Neutrophil (primary cell): ENCODE data around the gene NALCN.

Experiments used
- H3K27ac ChIP-seq: fragments of 200-600 bp; sonication (generic); 2 replicates; pipeline ENCODE4 v1.5.1; 2016; ENCODE audit warnings: mild to moderate bottlenecking, moderate library complexity
- H3K27me3 ChIP-seq: fragments of 200-600 bp; sonication (generic); 2 replicates; pipeline ENCODE4 v1.6.0; 2016; ENCODE audit warnings: mild to moderate bottlenecking
- H3K36me3 ChIP-seq: fragments of 200-600 bp; sonication (generic); 2 replicates; pipeline ENCODE4 v1.5.1; 2017
- H3K4me1 ChIP-seq, 2 experiments: fragments of 200-600 bp in 1 of 2; sonication (generic) in 1 of 2; 1 replicate in 1 of 2; 2 replicates in 1 of 2; pipeline versions ENCODE4 v1.5.1 to v1.6.1; 2013 to 2016; ENCODE audit warnings: low read depth in 1 of 2, low read length in 1 of 2, mild to moderate bottlenecking in 1 of 2, moderate library complexity in 1 of 2; ENCODE audit not compliant: control insufficient read depth in 1 of 2, insufficient read depth in 1 of 2
- H3K4me3 ChIP-seq, 2 experiments: fragments of 200-600 bp in 1 of 2; sonication (generic) in 1 of 2; 1 replicate in 1 of 2; 2 replicates in 1 of 2; pipeline ENCODE4 v1.5.1; 2013 to 2016; ENCODE audit warnings: low read depth in 1 of 2, low read length in 1 of 2, mild to moderate bottlenecking in 1 of 2, moderate library complexity in 1 of 2
- H3K9me3 ChIP-seq: fragments of 200-600 bp; sonication (generic); 2 replicates; pipeline ENCODE4 v1.5.1; 2016
- CTCF ChIP-seq: fragments of 200-600 bp; sonication (generic); IDR thresholded peaks from 2 replicates; pipeline ENCODE4 v1.5.1; 2016; ENCODE audit warnings: antibody characterized with exemption

Gene NALCN

DNA sequence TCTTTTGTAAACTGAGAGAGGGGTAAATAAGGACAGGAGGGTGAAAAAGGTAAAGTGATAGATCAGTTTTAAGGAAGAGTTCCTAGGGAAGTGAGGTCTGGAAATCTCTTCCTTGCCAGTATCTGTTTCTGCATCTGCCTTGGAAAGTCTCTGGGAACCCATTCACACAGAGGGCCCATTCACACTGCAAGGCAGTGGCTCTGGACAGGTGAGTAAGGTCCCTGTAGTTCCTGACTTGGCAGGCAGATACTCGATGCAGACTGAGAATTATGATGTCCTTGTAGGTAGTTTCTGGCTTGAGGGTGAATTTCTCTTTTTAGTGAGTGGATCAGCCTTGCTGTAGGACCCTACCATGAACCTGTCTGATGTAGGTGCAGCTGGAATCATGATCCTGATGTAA, 293.3 kb downstream of the NALCN start:
- Histone ChIP-seq H3K36me3 (no peaks in the 10 kb centered on the region), H3K9me3 (no peaks in the 10 kb centered on the region), H3K4me1 (no peaks in the 10 kb centered on the region), H3K27me3 (no peaks in the 10 kb centered on the region), H3K27ac (no peak overlapping the region), H3K4me3 (no peak overlapping the region)
- TF ChIP-seq CTCF, result no peak

- H3K4me1 ChIP-seq, result no peaks in the 10 kb centered on the region
- H3K36me3 ChIP-seq, result no peaks in the 10 kb centered on the region
These were observed 294.7 kb downstream of the NALCN start for GRCh38 chr13:101121608-101122007.

GRCh38 chr13:101120007-101120406, 296.3 kb downstream of the NALCN start:
- H3K4me1 ChIP-seq, result no peaks in the 10 kb centered on the region
- H3K36me3 ChIP-seq, result no peaks in the 10 kb centered on the region
- no peak overlapping the region for H3K4me3 ChIP-seq
- no peaks in the 10 kb centered on the region for H3K9me3 ChIP-seq
- no peak overlapping the region for H3K27ac ChIP-seq
- no peaks in the 10 kb centered on the region for H3K27me3 ChIP-seq
- TF ChIP-seq CTCF, result no peak

More at GRCh38 chr13:101121608-101122007, 294.7 kb downstream of the NALCN start:
- Histone ChIP-seq H3K27me3 (no peaks in the 10 kb centered on the region), H3K27ac (no peak overlapping the region), H3K4me3 (no peak overlapping the region), H3K9me3 (no peaks in the 10 kb centered on the region)
- no peak for TF ChIP-seq CTCF

- H3K36me3 ChIP-seq, result no peaks in the 10 kb centered on the region
- TF ChIP-seq CTCF, result no peak
These were observed 299.5 kb downstream of the NALCN start for GRCh38 chr13:101116826-101117225.

DNA sequence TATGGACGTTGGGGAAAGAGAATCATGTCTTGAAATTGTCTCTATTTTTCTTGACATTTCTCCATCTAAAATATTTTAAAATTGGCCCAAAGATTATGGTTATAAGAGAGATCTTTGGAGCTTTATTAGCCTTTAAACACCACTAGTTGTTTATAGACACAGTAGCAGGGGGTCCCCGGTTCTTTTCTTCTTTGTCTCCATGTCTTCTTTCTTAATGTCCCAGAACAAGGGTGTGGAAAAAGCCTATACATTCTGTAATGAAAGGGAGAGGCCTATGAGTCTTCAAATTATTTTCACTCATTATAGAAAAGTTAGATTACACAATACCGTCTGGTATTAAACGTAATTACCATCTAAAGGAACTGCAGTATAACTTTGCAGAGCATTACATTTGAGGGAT, 300.0 kb downstream of the NALCN start:
- no peak overlapping the region for H3K27ac ChIP-seq
- H3K4me3 ChIP-seq, result no peak overlapping the region
- H3K4me1 ChIP-seq, result no peaks in the 10 kb centered on the region
- no peaks in the 10 kb centered on the region for H3K9me3 ChIP-seq
- no peaks in the 10 kb centered on the region for H3K36me3 ChIP-seq
- TF ChIP-seq CTCF, result no peak
- H3K27me3 ChIP-seq, result no peaks in the 10 kb centered on the region

More at GRCh38 chr13:101116826-101117225, 299.5 kb downstream of the NALCN start:
- Histone ChIP-seq H3K9me3 (no peaks in the 10 kb centered on the region), H3K27ac (no peak overlapping the region), H3K4me3 (no peak overlapping the region), H3K4me1 (no peaks in the 10 kb centered on the region), H3K27me3 (no peaks in the 10 kb centered on the region)

- H3K4me1 ChIP-seq, result no peaks in the 10 kb centered on the region
- TF ChIP-seq CTCF, result no peak
- no peaks in the 10 kb centered on the region for H3K27me3 ChIP-seq
- H3K27ac ChIP-seq, result no peak overlapping the region
- no peaks in the 10 kb centered on the region for H3K9me3 ChIP-seq
- H3K36me3 ChIP-seq, result no peaks in the 10 kb centered on the region
- H3K4me3 ChIP-seq, result no peak overlapping the region
These were observed 300.5 kb downstream of the NALCN start for GRCh38 chr13:101115762-101116171.
